Keratinocyte (primary cell): ENCODE results near the gene ISOC2. TPM values are rescaled to one million over a fixed set of nuclear protein-coding genes. Genes with fewer than 3 reads are reported as not detected.

Experiments used
- DNase-seq: peaks from one replicate; pipeline ENCODE4 v3.0.0-alpha.2; 2011; ENCODE audit warnings: low read depth, missing footprints, low spot score
- FAIRE-seq: peaks from 2 replicates; lab custom pipeline; 2011; peaks lifted over from hg19 to GRCh38; lab: Jason Lieb, UNC
- H2AFZ ChIP-seq: 2 replicates; pipeline ENCODE4 v1.6.0; 2012; ENCODE audit warnings: low read length, control low read depth, inconsistent platforms; ENCODE audit not compliant: control insufficient read depth
- H3K27ac ChIP-seq: 2 replicates; pipeline ENCODE4 v1.5.1; 2011; ENCODE audit warnings: low read length; ENCODE audit not compliant: control insufficient read depth, insufficient read depth
- H3K27me3 ChIP-seq: 3 replicates; pipeline ENCODE4 v1.6.0; 2011; ENCODE audit warnings: low read length; ENCODE audit not compliant: control insufficient read depth, insufficient read depth; ENCODE audit errors: extremely low read depth
- H3K36me3 ChIP-seq, 2 experiments: 2 replicates in 1 of 2; 3 replicates in 1 of 2; pipeline ENCODE4 v1.5.1; 2011; ENCODE audit warnings: low read length in 2 of 2, mild to moderate bottlenecking in 1 of 2; ENCODE audit not compliant: control insufficient read depth in 2 of 2, insufficient read depth in 2 of 2; ENCODE audit errors: extremely low read depth in 1 of 2
- H3K4me1 ChIP-seq: 3 replicates; pipeline ENCODE4 v1.5.1; 2011; ENCODE audit warnings: low read length; ENCODE audit not compliant: control insufficient read depth, insufficient read depth; ENCODE audit errors: extremely low read depth
- H3K4me2 ChIP-seq: 3 replicates; pipeline ENCODE4 v1.6.0; 2011; ENCODE audit warnings: low read depth, low read length; ENCODE audit not compliant: control insufficient read depth, insufficient read depth; ENCODE audit errors: extremely low read depth
- H3K4me3 ChIP-seq, 3 experiments: fragments of 200-600 bp in 1 of 3; sonication (generic) in 1 of 3; 2 replicates in 2 of 3; 3 replicates in 1 of 3; pipeline ENCODE4 v1.5.1; 2011 to 2016; ENCODE audit warnings: low read length in 3 of 3, mild to moderate bottlenecking in 3 of 3, control low read depth in 2 of 3, inconsistent platforms in 1 of 3, low read depth in 1 of 3, mixed read lengths in 1 of 3, mixed run types in 1 of 3, moderate library complexity in 1 of 3; ENCODE audit not compliant: control insufficient read depth in 2 of 3, insufficient read depth in 2 of 3; ENCODE audit errors: extremely low read depth in 1 of 3
- H3K79me2 ChIP-seq: 2 replicates; pipeline ENCODE4 v1.6.0; 2012; ENCODE audit warnings: low read length; ENCODE audit not compliant: control insufficient read depth, insufficient read depth
- H3K9ac ChIP-seq: 3 replicates; pipeline ENCODE4 v1.6.0; 2011; ENCODE audit warnings: low read length; ENCODE audit not compliant: control insufficient read depth, insufficient read depth; ENCODE audit errors: extremely low read depth
- H3K9me1 ChIP-seq: 3 replicates; pipeline ENCODE4 v1.6.0; 2011; ENCODE audit warnings: low read length; ENCODE audit not compliant: control insufficient read depth, insufficient read depth; ENCODE audit errors: extremely low read depth
- H3K9me3 ChIP-seq: 2 replicates; pipeline ENCODE4 v1.5.1; 2012; ENCODE audit warnings: low read depth, low read length; ENCODE audit not compliant: control insufficient read depth
- H4K20me1 ChIP-seq: 3 replicates; pipeline ENCODE4 v1.6.0; 2011; ENCODE audit warnings: low read length; ENCODE audit not compliant: control insufficient read depth, insufficient read depth; ENCODE audit errors: extremely low read depth
- EZH2 ChIP-seq: IDR thresholded peaks from one replicate; pipeline ENCODE4 v1.6.1; 2012; ENCODE audit warnings: inconsistent platforms, mild to moderate bottlenecking, low read length, moderate library complexity
- dilution Hi-C: fragments of 300-500 bp; cut with MboI; formaldehyde crosslinking; loops from one replicate; pipeline ENCODE4 v1.7.0; 2020; ENCODE audit warnings: low sequenced_read_pairs; ENCODE audit not compliant: extremely low pct_ligation_motif_present
- polyA minus RNA-seq, 3 experiments: library from RNA; depleted of rRNA, polyadenylated mRNA; stranded (reverse); fragments of >200 nt; gene quantifications; 1 replicate in 1 of 3; 2 replicates in 1 of 3; 3 replicates in 1 of 3; pipeline ENCODE4 v1.2.3, GENCODE V29; 2011
- polyA plus RNA-seq, 5 experiments: library from polyadenylated mRNA; depleted of rRNA in 3 of 5; stranded (reverse) in 3 of 5; stranded (forward) in 1 of 5; unstranded in 1 of 5; fragments of >200 nt; gene quantifications; 1 replicate in 1 of 5; 2 replicates in 3 of 5; 3 replicates in 1 of 5; pipeline versions ENCODE4 v1.2.1 to v1.2.3, GENCODE V29; 2011 to 2012; ENCODE audit warnings: missing spikeins in 2 of 5, low read depth in 1 of 5, low replicate concordance in 1 of 5
- TF ChIP-seq, protein P1 (sequence below), 3 experiments: IDR thresholded peaks in 1 of 3; conservative IDR thresholded peaks in 1 of 3; optimal IDR thresholded peaks in 1 of 3; 2 replicates in 2 of 3; 3 replicates in 1 of 3; pipeline versions ENCODE3 to v1.5.1; 2011; ENCODE audit warnings: low read length in 3 of 3, mild to moderate bottlenecking in 3 of 3, moderate library complexity in 2 of 3, control low read depth in 1 of 3, inconsistent platforms in 1 of 3; ENCODE audit not compliant: insufficient read depth in 2 of 3; ENCODE audit errors: extremely low read depth in 1 of 3

Gene ISOC2, protein sequence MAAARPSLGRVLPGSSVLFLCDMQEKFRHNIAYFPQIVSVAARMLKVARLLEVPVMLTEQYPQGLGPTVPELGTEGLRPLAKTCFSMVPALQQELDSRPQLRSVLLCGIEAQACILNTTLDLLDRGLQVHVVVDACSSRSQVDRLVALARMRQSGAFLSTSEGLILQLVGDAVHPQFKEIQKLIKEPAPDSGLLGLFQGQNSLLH
- polyA plus RNA-seq (24.5 to 37.7 TPM (median 34.7 TPM) in 3 replicates), polyA minus RNA-seq (10.9 to 29.3 TPM (median 12.3 TPM) in 3 replicates)
- polyA plus RNA-seq (2011; ENCODE audit: low read depth): 3.6 TPM
- polyA plus RNA-seq (2011; cell fraction: cytosol; rRNA removed): 19.0 and 53.3 TPM in 2 replicates
- polyA plus RNA-seq (2011; cell fraction: nucleus; rRNA removed): 13.6 and 19.3 TPM in 2 replicates
- 19.2 and 57.8 TPM in 2 replicates for polyA plus RNA-seq (2012; ENCODE audit: low replicate concordance)
- polyA minus RNA-seq (2011; cell fraction: cytosol; rRNA and poly(A)+ RNA removed): 56.0 TPM
- polyA minus RNA-seq (2011; cell fraction: nucleus; rRNA and poly(A)+ RNA removed): 15.2 and 17.7 TPM in 2 replicates

DNA sequence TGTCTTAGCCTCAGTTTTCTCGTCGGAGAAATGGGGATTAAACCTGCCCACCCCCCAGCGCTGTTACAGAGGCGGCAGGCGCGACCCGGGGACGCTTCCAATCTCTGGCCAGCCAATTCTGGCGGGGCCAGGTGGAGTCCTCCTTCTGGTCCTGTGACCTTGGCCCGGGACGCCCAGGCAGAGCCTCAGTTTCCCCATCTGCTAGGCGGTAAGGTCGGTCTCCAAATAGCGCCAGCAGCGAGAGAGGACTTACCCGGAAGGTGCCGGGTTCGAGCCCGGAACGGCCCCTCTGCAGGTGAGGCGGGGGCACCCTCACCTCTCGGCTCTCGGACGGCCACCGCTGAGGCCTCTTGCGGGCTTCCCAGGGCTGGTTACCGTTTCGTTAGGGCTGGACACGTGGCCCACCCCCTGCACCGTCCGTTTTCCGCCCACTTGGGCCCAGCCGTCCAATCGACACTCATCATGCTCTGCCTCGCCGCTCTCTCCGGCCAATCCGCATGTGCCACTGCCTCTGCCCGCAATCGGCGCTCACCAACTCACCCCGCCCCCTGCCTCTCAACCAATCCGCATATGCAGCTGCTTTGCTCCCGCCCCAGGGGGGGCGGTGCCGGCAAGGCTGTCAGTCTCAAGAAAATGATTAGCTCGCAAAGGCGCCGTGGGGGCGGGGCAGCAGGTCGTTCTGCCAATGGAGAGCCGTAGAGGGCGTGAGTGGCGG, at the start of gene ISOC2:
Gene ISOC2 (minus strand): TSS at position 384 of the 715 bp plus-strand sequence. CDS start 5,156 bp downstream, outside the sequence.
- H3K36me3 ChIP-seq: no peaks in the 10 kb centered on the region
- H3K9me1 ChIP-seq: no peaks in the 10 kb centered on the region
- no peaks in the 10 kb centered on the region for H3K79me2 ChIP-seq
- H3K27me3 ChIP-seq: no peaks in the 10 kb centered on the region
- TF ChIP-seq, protein P1, sequence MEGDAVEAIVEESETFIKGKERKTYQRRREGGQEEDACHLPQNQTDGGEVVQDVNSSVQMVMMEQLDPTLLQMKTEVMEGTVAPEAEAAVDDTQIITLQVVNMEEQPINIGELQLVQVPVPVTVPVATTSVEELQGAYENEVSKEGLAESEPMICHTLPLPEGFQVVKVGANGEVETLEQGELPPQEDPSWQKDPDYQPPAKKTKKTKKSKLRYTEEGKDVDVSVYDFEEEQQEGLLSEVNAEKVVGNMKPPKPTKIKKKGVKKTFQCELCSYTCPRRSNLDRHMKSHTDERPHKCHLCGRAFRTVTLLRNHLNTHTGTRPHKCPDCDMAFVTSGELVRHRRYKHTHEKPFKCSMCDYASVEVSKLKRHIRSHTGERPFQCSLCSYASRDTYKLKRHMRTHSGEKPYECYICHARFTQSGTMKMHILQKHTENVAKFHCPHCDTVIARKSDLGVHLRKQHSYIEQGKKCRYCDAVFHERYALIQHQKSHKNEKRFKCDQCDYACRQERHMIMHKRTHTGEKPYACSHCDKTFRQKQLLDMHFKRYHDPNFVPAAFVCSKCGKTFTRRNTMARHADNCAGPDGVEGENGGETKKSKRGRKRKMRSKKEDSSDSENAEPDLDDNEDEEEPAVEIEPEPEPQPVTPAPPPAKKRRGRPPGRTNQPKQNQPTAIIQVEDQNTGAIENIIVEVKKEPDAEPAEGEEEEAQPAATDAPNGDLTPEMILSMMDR (optimal IDR thresholded peaks at IDR 0.05 in 1 of 3, IDR thresholded peaks at IDR 0.05 in 1 of 3, conservative IDR thresholded peaks at IDR 0.05 in 1 of 3; ENCODE audit: extremely low read depth in 1 of 3, insufficient read depth in 2 of 3, low read length in 3 of 3): no peak
- TF ChIP-seq EZH2: no peak
- peak within 1 kb of the TSS; percentile 88 for H3K9ac ChIP-seq
- DNase-seq: peak; percentile 97
- H3K4me1 ChIP-seq: peaks cover 9% of the 10 kb centered on the region
- peak within 1 kb of the TSS; percentile 95 for H2AFZ ChIP-seq
- H3K9me3 ChIP-seq: no peaks in the 10 kb centered on the region
- H3K27ac ChIP-seq: peak within 1 kb of the TSS; percentile 71
- H4K20me1 ChIP-seq: no peaks in the 10 kb centered on the region
- dilution Hi-C loops: no loop called here
- peak within 1 kb of the TSS; percentile 96 for H3K4me2 ChIP-seq
- FAIRE-seq: peak; percentile 84
- H3K4me3 ChIP-seq: peak within 1 kb of the TSS; percentile 75 to 92 (median 84)

DNA sequence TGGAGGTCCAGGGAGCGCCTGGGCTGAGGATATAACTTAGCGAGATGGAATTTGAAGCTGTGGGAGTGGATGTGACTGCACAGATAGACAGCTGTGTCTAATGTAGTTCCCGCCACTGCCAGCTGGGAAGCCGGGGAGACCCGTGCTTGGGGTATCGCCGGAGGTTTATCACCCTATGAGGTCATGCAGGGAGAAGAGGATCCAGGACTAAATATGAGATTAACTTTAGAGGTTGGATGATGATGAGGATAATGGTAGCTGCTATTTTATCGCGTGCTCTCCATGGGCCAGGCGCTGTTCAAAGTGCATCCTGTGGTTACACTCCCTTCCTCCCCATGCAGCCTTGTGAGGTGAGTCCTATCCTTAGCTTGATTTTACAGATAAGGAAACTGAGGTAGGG, 46.7 kb upstream of the ISOC2 start:
- Histone ChIP-seq H3K9ac (no peak overlapping the region), H3K9me1 (no peaks in the 10 kb centered on the region), H3K4me2 (no peak overlapping the region), H3K4me1 (no peaks in the 10 kb centered on the region), H2AFZ (no peak overlapping the region), H3K27me3 (no peaks in the 10 kb centered on the region), H3K79me2 (no peaks in the 10 kb centered on the region), H3K36me3 (no peaks in the 10 kb centered on the region), H3K4me3 (no peak overlapping the region), H3K9me3 (no peaks in the 10 kb centered on the region), H4K20me1 (no peaks in the 10 kb centered on the region), H3K27ac (no peak overlapping the region)
- TF ChIP-seq, protein P1 (optimal IDR thresholded peaks at IDR 0.05 in 1 of 3, IDR thresholded peaks at IDR 0.05 in 1 of 3, conservative IDR thresholded peaks at IDR 0.05 in 1 of 3; ENCODE audit: extremely low read depth in 1 of 3, insufficient read depth in 2 of 3, low read length in 3 of 3): no peak
- no peak for TF ChIP-seq EZH2
- FAIRE-seq: no peak
- dilution Hi-C loops: no loop called here
- no peak for DNase-seq
